NK-92 (cell line): Measurements from ENCODE around the gene THPO.

Experiments used
- DNase-seq: peaks from one replicate; lab custom pipeline; 2025; ENCODE audit not compliant: unreplicated experiment; lab: John Stamatoyannopoulos, UW

THPO gene

DNA sequence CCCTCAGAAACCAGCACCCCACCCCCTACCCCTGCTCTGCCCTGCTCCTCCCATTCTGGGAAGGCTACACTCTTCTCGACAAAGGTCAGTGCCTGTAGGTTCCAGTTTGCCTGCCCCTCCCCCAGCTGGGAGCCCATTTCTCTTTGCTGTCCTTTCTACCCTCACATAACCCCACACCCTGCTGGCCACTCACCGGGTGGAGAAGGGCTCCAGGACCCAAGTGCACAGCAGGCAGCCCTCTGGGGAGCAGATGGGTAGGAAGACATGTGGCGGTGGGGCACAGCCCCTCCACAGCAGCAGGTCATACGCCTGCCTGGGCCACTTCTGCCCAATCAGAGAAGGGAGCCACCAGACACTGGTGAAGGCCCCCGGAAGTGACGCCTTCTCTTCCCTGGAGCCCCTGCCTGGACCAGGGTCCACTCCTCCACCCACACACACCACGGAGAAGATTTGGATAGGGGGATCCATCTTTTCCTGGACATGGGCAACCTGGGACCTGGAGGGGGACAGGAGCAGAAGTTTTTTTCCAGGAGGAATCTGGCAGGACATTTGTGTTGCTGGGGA lies at the start of gene THPO:
THPO (minus strand) TSS at position 326 of the 564 bp plus-strand sequence. CDS start 1,948 bp downstream, outside the sequence.
- no peak for DNase-seq

DNA sequence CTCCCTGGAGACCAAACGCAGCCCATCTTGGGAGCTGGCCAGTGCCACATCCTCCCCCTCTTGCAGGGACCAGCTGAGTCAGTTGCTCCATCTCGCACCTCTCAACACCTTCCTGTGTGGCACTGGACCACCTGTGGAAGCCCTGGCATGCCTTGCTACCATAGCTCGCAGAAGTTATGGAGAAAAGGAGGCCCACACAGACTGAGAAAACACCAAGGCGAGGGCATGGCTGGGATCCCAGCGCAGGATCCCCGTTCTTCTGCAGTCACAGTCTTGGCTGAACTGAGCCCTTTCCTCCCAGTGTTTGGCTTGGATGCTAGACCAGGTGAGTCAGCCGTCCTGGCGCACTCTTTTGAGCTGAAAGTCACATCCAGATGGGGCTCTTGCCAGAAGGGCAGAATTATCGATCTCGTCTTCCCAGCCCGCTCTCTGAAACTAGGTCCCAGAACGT lies 48.7 kb upstream of the THPO start:
- no peak for DNase-seq

DNA sequence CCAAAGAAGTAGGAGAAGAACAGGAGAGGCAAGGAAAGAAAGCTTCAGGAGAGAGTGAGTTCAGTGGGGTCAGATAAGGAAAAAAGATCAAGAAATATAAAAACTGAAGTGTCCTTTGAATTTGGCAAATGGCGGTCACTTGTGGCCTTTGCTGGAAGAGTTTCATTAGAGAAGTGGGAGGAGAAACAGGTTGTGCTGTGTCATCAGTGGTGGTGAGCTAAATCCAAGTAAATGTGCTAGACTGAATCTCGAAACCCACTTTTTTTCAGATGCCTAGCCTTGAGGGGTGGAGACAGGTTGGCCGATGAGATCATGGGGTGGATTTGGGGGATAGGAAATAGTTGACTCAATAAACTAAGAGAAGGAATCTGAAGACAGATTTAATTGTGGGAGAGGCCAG lies 45.6 kb upstream of the THPO start:
- DNase-seq, result no peak

DNA sequence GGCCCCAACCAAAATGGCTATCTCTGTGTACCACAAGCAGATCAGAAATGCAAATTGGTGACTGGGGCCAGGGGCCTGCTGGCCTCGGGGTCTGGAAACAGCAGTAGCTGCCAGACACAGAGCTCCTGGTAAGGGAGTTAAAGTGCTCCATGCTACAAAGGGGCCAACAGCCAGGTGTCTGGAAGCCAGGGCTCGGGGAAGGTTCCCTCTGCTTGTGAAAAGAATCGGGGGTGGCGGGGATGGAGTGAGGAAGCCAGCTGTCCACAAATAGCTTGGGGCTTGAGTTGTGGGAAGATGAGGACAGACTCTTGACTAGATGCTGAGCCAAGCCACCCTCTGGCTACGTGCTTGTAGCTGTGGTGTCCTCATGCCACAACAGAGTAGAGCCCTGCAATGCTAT lies 41.2 kb upstream of the THPO start:
- DNase-seq, result no peak

GRCh38 chr3:184417619-184418327 lies 39.8 kb upstream of the THPO start:
- no peak for DNase-seq

DNA sequence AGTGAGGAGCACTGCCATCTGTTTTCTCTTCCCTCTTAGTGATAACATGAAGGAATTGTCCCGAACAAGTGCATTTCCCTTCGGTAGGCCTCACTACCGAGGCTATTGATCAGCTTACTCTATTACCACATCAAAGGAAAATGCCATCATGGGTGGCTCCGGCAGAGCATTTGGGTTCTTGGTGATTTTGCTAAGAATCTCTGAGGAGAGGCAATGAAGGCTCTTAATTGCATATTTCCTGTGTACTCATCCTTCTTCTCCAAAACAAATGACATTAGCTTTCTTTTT lies 37.1 kb upstream of the THPO start:
- no peak for DNase-seq

GRCh38 chr3:184414418-184415202 lies 36.6 kb upstream of the THPO start:
- no peak for DNase-seq

DNA sequence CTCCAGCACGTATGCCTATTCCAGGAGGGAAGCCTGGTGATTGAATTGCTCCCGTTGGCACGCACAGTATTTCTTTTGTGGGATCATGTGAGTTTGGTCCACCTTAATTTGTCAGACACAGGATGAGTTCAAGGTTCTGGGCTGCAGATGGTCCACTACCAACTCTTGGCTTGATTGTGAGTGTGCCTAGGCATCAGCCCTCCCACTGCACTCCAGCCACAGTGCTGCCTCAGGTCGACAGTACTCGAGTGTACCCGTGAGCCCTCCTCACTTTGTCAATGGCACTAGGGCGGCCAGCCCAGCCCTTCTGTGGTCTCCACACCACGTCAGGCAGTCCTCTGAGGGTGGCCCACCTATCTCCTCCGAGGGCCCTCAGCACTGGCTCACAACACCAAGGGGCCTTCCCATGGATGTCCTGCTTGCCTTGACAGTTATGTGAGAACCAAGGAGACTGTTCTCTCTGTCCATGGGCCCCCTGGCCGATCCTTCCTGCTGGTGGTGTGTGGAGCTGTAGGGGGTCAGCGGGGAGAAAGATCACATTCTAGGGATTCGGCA lies 32.0 kb upstream of the THPO start:
- no peak for DNase-seq

DNA sequence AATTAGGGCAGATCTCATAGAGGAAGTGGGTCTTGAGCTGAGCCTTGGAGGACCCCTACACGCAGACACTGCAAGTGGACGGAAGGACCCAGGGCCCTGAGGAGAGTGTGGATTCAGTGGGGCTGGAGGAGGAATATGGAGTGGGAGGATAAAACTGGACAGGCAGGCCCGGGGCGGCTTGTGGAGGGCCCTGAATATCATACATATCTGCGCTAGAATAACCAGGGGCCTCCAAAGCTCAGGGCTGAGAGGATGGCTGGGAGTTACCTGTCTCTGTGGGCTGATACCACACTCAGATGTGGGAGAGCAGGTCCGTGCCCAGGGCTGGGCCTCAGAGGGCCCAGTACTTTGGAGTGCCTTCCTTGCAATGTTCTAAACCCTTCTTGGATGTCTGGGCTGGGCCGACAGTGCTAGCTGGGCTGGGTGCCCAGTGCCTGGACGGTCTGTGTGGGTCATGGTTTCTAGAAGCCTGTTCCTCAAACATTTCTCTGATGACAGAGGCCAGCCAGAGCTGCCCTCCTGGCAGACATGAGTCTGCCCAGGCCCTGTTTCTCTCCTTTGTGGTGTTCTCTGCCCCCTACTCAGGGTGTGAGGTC lies 31.4 kb upstream of the THPO start:
- no peak for DNase-seq

GRCh38 chr3:184405075-184406030 lies 27.3 kb upstream of the THPO start:
- no peak for DNase-seq

GRCh38 chr3:184399410-184399809 lies 21.4 kb upstream of the THPO start:
- no peak for DNase-seq

- no peak for DNase-seq
Observed at GRCh38 chr3:184395320-184395660, 17.3 kb upstream of the THPO start.

DNA sequence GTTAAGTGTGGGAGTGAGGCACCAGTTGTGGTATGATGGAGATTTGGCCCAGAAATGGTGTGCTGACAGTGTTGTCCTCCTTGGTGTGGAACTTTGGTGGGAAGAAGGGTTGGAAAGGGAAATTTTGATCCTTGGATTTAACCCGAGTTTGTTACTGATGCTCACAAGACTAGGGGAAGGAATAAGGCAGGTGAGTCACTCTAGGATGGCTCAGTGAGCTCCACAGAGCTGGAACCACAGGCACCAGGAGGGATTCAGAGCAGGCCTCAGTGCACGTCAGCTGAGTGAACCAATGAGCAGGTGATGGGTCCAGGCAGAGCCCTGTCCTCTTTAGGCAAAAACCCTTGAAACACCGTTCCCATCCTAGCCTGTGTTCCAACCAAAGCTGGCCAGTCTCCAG lies 13.3 kb upstream of the THPO start:
- DNase-seq, result no peak

GRCh38 chr3:184389935-184390528 lies 12.0 kb upstream of the THPO start:
- DNase-seq, result no peak

GRCh38 chr3:184389384-184389783 lies 11.4 kb upstream of the THPO start:
- no peak for DNase-seq

- no peak for DNase-seq
Observed at GRCh38 chr3:184388936-184389230, 10.9 kb upstream of the THPO start.

GRCh38 chr3:184388164-184388935 lies 10.3 kb upstream of the THPO start:
- no peak for DNase-seq

- DNase-seq, result no peak
Observed at GRCh38 chr3:184387174-184387714, 9.2 kb upstream of the THPO start.

- no peak for DNase-seq
Observed at GRCh38 chr3:184386047-184386806, 8.2 kb upstream of the THPO start.
